Panc1 (cell line): Measurements from ENCODE around the gene ARHGAP32. TPM values are rescaled to one million over a fixed set of nuclear protein-coding genes. Genes with fewer than 3 reads are reported as not detected.

ENCODE experiments used
- ATAC-seq: fragments of 200-7000 bp; cut with Tn5 transposase; 2 replicates; pipeline ENCODE4 v1.9.1; 2020; ENCODE audit warnings: mild to moderate bottlenecking, moderate library complexity
- BruUV-seq: library from RNA; stranded (reverse); fragments of 400-500 nt; replicated peaks from 2 replicates; lab custom pipeline; 2021; lab: Mats Ljungman, UMichigan
- CTCF ChIA-PET: fragments of 300-600 bp; sonication (Branson Sonifier 250); formaldehyde crosslinking; loops from one replicate; lab custom pipeline; 2022; ENCODE audit warnings: antibody characterized with exemption; lab: Charles Lee
- POLR2A ChIA-PET: fragments of 300-600 bp; sonication (Branson Sonifier 250); formaldehyde crosslinking; loops from one replicate; lab custom pipeline; 2022; ENCODE audit warnings: antibody characterized with exemption; lab: Charles Lee
- DNase-seq: peaks from one replicate; pipeline ENCODE4 v3.0.0-alpha.2; 2010; ENCODE audit warnings: low read depth, low spot score
- H3K27ac ChIP-seq: 2 replicates; pipeline ENCODE4 v1.5.1; 2011; ENCODE audit warnings: mild to moderate bottlenecking, low read length, inconsistent platforms
- H3K27me3 ChIP-seq: fragments of 200-500 bp; sonication (Bioruptor generic); 2 replicates; pipeline ENCODE4 v1.6.0; 2014; ENCODE audit warnings: low read length, inconsistent platforms; ENCODE audit not compliant: control insufficient read depth, insufficient read depth
- H3K36me3 ChIP-seq: fragments of 200-500 bp; sonication (Bioruptor generic); 2 replicates; pipeline ENCODE4 v1.5.1; 2014; ENCODE audit warnings: inconsistent platforms, mild to moderate bottlenecking, low read length, moderate library complexity; ENCODE audit not compliant: control insufficient read depth, insufficient read depth
- H3K4me1 ChIP-seq: 2 replicates; pipeline ENCODE4 v1.5.1; 2011; ENCODE audit warnings: inconsistent platforms, mild to moderate bottlenecking, low read length, moderate library complexity; ENCODE audit not compliant: control insufficient read depth, insufficient read depth
- H3K4me3 ChIP-seq, 2 experiments: 2 replicates each; pipeline ENCODE4 v1.5.1; 2011 to 2012; ENCODE audit warnings: low read depth in 2 of 2, low read length in 2 of 2, mild to moderate bottlenecking in 2 of 2, inconsistent platforms in 1 of 2, moderate library complexity in 1 of 2
- H3K9me3 ChIP-seq: fragments of 200-500 bp; sonication (Bioruptor generic); 2 replicates; pipeline ENCODE4 v1.5.1; 2014; ENCODE audit warnings: low read depth, mild to moderate bottlenecking, inconsistent platforms, low read length, moderate library complexity; ENCODE audit not compliant: control insufficient read depth, insufficient read depth
- POLR2AphosphoS5 ChIP-seq: IDR thresholded peaks from 2 replicates; pipeline ENCODE4 v1.6.1; 2012; ENCODE audit warnings: mild to moderate bottlenecking, low read depth, low read length, moderate library complexity
- SIN3A ChIP-seq: IDR thresholded peaks from 2 replicates; pipeline ENCODE4 v1.6.1; 2012; ENCODE audit warnings: low read depth, mild to moderate bottlenecking, low read length, moderate library complexity, borderline replicate concordance; ENCODE audit not compliant: insufficient read depth
- TCF7L2 ChIP-seq: IDR thresholded peaks from 2 replicates; pipeline ENCODE4 v1.6.1; 2011; ENCODE audit warnings: mild to moderate bottlenecking, low read depth, low read length, inconsistent platforms
- in situ Hi-C: cut with HindIII; loops from 2 replicates; pipeline ENCODE4 v1.10.0; 2016; ENCODE audit warnings: low sequenced_read_pairs, low pct_unique_long_range_greater_than_20kb
- intact Hi-C: fragments of 100-400 bp; cut with micrococcal nuclease; formaldehyde crosslinking; loops from one replicate; pipeline ENCODE4 v1.10.0; 2022; ENCODE audit not compliant: unreplicated experiment
- total RNA-seq: library from RNA; stranded (reverse); gene quantifications from one replicate; pipeline ENCODE4 v1.2.1, GENCODE V29; 2021; ENCODE audit not compliant: unreplicated experiment
- TF ChIP-seq, protein P1 (sequence below): fragments of 450-650 bp; IDR thresholded peaks from 2 replicates; pipeline ENCODE4 v1.5.1; 2017; ENCODE audit warnings: mild to moderate bottlenecking
- TF ChIP-seq, protein P2 (sequence below), 2 experiments: IDR thresholded peaks; 2 replicates each; pipeline ENCODE4 v1.6.1; 2011 to 2012; ENCODE audit warnings: low read depth in 2 of 2, control low read depth in 1 of 2, low read length in 1 of 2, mild to moderate bottlenecking in 1 of 2, moderate library complexity in 1 of 2; ENCODE audit not compliant: insufficient read depth in 1 of 2

ARHGAP32 gene
- total RNA-seq, 1 experiment from 2014 or later, result 44.6 TPM

DNA sequence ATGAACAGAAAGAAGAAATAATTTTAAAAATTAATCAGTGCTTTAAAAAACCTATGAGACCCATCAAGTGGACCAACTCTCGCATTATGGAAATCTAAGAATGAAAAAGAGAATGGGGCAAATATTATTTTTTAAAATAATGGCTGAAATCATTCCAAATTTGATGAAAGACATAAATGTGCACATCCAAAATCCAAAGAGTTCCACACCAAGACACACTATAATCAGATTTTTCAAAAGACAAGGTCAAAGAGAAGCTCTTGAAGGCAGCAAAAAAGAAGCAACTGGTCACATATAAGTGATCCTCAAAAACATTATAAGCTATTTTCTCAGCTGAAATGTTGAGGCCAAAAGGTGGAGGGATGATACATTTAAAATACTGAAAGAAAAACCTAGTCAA lies 85.3 kb downstream of the ARHGAP32 start:
- ATAC-seq (no peak), DNase-seq (no peak)
- Histone ChIP-seq H3K27me3 (no peaks in the 10 kb centered on the region), H3K27ac (no peak overlapping the region), H3K4me3 (no peak overlapping the region), H3K36me3 (no peaks in the 10 kb centered on the region), H3K9me3 (peaks cover 13% of the 10 kb centered on the region; the same call in 1 of the 2 replicates), H3K4me1 (no peaks in the 10 kb centered on the region)
- BruUV-seq, result no TSS peak
- in situ Hi-C loops (no loop called here), intact Hi-C loops (no loop called here)
- ChIA-PET POLR2A (no interaction called here), CTCF (no interaction called here)
- TF ChIP-seq, protein P1, sequence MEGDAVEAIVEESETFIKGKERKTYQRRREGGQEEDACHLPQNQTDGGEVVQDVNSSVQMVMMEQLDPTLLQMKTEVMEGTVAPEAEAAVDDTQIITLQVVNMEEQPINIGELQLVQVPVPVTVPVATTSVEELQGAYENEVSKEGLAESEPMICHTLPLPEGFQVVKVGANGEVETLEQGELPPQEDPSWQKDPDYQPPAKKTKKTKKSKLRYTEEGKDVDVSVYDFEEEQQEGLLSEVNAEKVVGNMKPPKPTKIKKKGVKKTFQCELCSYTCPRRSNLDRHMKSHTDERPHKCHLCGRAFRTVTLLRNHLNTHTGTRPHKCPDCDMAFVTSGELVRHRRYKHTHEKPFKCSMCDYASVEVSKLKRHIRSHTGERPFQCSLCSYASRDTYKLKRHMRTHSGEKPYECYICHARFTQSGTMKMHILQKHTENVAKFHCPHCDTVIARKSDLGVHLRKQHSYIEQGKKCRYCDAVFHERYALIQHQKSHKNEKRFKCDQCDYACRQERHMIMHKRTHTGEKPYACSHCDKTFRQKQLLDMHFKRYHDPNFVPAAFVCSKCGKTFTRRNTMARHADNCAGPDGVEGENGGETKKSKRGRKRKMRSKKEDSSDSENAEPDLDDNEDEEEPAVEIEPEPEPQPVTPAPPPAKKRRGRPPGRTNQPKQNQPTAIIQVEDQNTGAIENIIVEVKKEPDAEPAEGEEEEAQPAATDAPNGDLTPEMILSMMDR, result no peak
- TF ChIP-seq SIN3A (no peak), TCF7L2 (no peak), POLR2AphosphoS5 (no peak)
- TF ChIP-seq, protein P2, sequence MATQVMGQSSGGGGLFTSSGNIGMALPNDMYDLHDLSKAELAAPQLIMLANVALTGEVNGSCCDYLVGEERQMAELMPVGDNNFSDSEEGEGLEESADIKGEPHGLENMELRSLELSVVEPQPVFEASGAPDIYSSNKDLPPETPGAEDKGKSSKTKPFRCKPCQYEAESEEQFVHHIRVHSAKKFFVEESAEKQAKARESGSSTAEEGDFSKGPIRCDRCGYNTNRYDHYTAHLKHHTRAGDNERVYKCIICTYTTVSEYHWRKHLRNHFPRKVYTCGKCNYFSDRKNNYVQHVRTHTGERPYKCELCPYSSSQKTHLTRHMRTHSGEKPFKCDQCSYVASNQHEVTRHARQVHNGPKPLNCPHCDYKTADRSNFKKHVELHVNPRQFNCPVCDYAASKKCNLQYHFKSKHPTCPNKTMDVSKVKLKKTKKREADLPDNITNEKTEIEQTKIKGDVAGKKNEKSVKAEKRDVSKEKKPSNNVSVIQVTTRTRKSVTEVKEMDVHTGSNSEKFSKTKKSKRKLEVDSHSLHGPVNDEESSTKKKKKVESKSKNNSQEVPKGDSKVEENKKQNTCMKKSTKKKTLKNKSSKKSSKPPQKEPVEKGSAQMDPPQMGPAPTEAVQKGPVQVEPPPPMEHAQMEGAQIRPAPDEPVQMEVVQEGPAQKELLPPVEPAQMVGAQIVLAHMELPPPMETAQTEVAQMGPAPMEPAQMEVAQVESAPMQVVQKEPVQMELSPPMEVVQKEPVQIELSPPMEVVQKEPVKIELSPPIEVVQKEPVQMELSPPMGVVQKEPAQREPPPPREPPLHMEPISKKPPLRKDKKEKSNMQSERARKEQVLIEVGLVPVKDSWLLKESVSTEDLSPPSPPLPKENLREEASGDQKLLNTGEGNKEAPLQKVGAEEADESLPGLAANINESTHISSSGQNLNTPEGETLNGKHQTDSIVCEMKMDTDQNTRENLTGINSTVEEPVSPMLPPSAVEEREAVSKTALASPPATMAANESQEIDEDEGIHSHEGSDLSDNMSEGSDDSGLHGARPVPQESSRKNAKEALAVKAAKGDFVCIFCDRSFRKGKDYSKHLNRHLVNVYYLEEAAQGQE (IDR thresholded peaks at IDR 0.05; ENCODE audit: insufficient read depth in 1 of 2, low read depth in 2 of 2, low read length in 1 of 2), result no peak

DNA sequence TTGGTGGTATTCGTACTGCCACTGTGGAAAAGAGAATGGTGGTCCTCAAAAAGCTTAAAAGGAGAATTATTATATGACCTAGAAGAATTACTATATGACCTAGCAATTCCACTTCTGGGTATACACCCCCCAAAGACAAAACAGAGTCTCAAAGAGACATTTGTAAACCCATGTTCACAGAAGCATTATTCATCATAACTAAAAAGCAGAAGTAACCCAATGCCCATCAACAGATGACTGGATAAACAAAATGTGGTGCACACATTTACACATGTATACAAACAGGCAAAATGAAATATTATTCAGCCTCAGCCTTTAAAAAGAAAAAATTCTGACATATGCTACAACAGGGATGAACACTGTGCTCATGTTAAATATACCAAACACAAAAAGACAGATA lies 89.4 kb downstream of the ARHGAP32 start:
- H3K27ac ChIP-seq, result no peak overlapping the region
- no peaks in the 10 kb centered on the region for H3K4me1 ChIP-seq
- in situ Hi-C loops, result no loop called here
- intact Hi-C loops, result no loop called here
- H3K36me3 ChIP-seq, result no peaks in the 10 kb centered on the region
- no peak for DNase-seq
- BruUV-seq, result no TSS peak
- H3K9me3 ChIP-seq, result peaks cover 17% of the 10 kb centered on the region; the same call in 1 of the 2 replicates
- ATAC-seq, result no peak
- no peak overlapping the region for H3K4me3 ChIP-seq
- no peak for TF ChIP-seq TCF7L2
- TF ChIP-seq, protein P1, result no peak
- no peak for TF ChIP-seq POLR2AphosphoS5
- TF ChIP-seq SIN3A, result no peak
- TF ChIP-seq, protein P2 (IDR thresholded peaks at IDR 0.05; ENCODE audit: insufficient read depth in 1 of 2, low read depth in 2 of 2, low read length in 1 of 2), result no peak
- no peaks in the 10 kb centered on the region for H3K27me3 ChIP-seq
- POLR2A ChIA-PET, result no interaction called here
- CTCF ChIA-PET, result no interaction called here
